Measurements from ENCODE around the gene CDC73. TPM values are rescaled to one million over a fixed set of nuclear protein-coding genes. Genes with fewer than 3 reads are reported as not detected.

The CDC73 gene
- total RNA-seq, 4 donors from 2014 or later: 41.4 to 89.4 (median 51.5) TPM

GRCh38 chr1:193118194-193118593 lies 3.6 kb upstream of the CDC73 start:
- Histone ChIP-seq H3K9me3 (no peaks in the 10 kb centered on the region), H3K36me3 (no peaks in the 10 kb centered on the region), H3K27me3 (no peaks in the 10 kb centered on the region), H3K27ac (no peak overlapping the region), H3K4me3 (no peak overlapping the region), H3K4me1 (peaks cover 0 to 12% (median 4%) of the 10 kb centered on the region in 4 donors)
- WGBS, 2 donors: 70 to 76% methylated on average over 3 of the region's 3 CpGs
- no peak for DNase-seq (ENCODE audit: low spot score in 2 of 2)
- no peak for TF ChIP-seq CTCF (IDR thresholded peaks at IDR 0.05)
- no peak for TF ChIP-seq EP300 (IDR thresholded peaks at IDR 0.05)
- TF ChIP-seq POLR2A (IDR thresholded peaks at IDR 0.05): no peak

- no peak for TF ChIP-seq EP300 (IDR thresholded peaks at IDR 0.05)
- TF ChIP-seq POLR2A (IDR thresholded peaks at IDR 0.05): no peak
- DNase-seq (ENCODE audit: low spot score in 2 of 2): no peak
- H3K9me3 ChIP-seq: no peaks in the 10 kb centered on the region
- no peak overlapping the region for H3K4me3 ChIP-seq
- 88% methylated on average over 4 of the region's 4 CpGs for WGBS, 2 donors
- no peak overlapping the region for H3K27ac ChIP-seq
- H3K27me3 ChIP-seq: no peaks in the 10 kb centered on the region
- peaks cover 0 to 20% (median 9%) of the 10 kb centered on the region in 4 donors for H3K4me1 ChIP-seq
- H3K36me3 ChIP-seq: no peaks in the 10 kb centered on the region
These were observed 2.8 kb upstream of the CDC73 start for GRCh38 chr1:193118803-193119730.

- peak overlapping the region in 2 of 4 donors; percentile 96 to 97 for H3K27ac ChIP-seq
- H3K27me3 ChIP-seq: no peaks in the 10 kb centered on the region
- WGBS, 2 donors: 71 to 76% methylated on average over 6 of the region's 6 CpGs
- TF ChIP-seq CTCF (IDR thresholded peaks at IDR 0.05): no peak
- H3K9me3 ChIP-seq: no peaks in the 10 kb centered on the region
- H3K4me1 ChIP-seq: peaks cover 0 to 37% (median 14%) of the 10 kb centered on the region in 4 donors
- H3K36me3 ChIP-seq: peaks cover 0 to 6% (median 0%) of the 10 kb centered on the region in 3 donors
- no peak for DNase-seq (ENCODE audit: low spot score in 2 of 2)
- peak overlapping the region in 3 of 4 donors; percentile 61 to 94 (median 64) for H3K4me3 ChIP-seq
These were observed 1.1 kb upstream of the CDC73 start for GRCh38 chr1:193120604-193121166.

GRCh38 chr1:193123751-193124150 lies 1.9 kb downstream of the CDC73 start:
- no peak overlapping the region for H3K27ac ChIP-seq
- H3K36me3 ChIP-seq: peaks cover 0 to 23% (median 0%) of the 10 kb centered on the region in 3 donors
- peaks cover 0 to 56% (median 14%) of the 10 kb centered on the region in 4 donors for H3K4me1 ChIP-seq
- H3K9me3 ChIP-seq: no peaks in the 10 kb centered on the region
- H3K27me3 ChIP-seq: no peaks in the 10 kb centered on the region
- DNase-seq (ENCODE audit: low spot score in 2 of 2): no peak
- TF ChIP-seq CTCF (IDR thresholded peaks at IDR 0.05) (no peak), EP300 (IDR thresholded peaks at IDR 0.05) (no peak), POLR2A (IDR thresholded peaks at IDR 0.05) (no peak)
- peak overlapping the region in 1 of 4 donors; percentile 94 for H3K4me3 ChIP-seq

- no peaks in the 10 kb centered on the region for H3K27me3 ChIP-seq
These were observed 3.5 kb downstream of the CDC73 start for GRCh38 chr1:193125369-193125768.

More at GRCh38 chr1:193125369-193125768, 3.5 kb downstream of the CDC73 start:
- Histone ChIP-seq H3K4me1 (peaks cover 0 to 59% (median 14%) of the 10 kb centered on the region in 4 donors), H3K36me3 (peaks cover 0 to 38% (median 0%) of the 10 kb centered on the region in 3 donors), H3K4me3 (no peak overlapping the region), H3K27ac (no peak overlapping the region), H3K9me3 (no peaks in the 10 kb centered on the region)
- TF ChIP-seq EP300 (IDR thresholded peaks at IDR 0.05): no peak
- 92 to 93% methylated on average over 6 of the region's 6 CpGs for WGBS, 2 donors
- no peak for DNase-seq (ENCODE audit: low spot score in 2 of 2)
